Measurements from ENCODE around the gene RXFP3. TPM values are rescaled to one million over a fixed set of nuclear protein-coding genes. Genes with fewer than 3 reads are reported as not detected.

Gene RXFP3, protein sequence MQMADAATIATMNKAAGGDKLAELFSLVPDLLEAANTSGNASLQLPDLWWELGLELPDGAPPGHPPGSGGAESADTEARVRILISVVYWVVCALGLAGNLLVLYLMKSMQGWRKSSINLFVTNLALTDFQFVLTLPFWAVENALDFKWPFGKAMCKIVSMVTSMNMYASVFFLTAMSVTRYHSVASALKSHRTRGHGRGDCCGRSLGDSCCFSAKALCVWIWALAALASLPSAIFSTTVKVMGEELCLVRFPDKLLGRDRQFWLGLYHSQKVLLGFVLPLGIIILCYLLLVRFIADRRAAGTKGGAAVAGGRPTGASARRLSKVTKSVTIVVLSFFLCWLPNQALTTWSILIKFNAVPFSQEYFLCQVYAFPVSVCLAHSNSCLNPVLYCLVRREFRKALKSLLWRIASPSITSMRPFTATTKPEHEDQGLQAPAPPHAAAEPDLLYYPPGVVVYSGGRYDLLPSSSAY
- not detected for total RNA-seq

DNA sequence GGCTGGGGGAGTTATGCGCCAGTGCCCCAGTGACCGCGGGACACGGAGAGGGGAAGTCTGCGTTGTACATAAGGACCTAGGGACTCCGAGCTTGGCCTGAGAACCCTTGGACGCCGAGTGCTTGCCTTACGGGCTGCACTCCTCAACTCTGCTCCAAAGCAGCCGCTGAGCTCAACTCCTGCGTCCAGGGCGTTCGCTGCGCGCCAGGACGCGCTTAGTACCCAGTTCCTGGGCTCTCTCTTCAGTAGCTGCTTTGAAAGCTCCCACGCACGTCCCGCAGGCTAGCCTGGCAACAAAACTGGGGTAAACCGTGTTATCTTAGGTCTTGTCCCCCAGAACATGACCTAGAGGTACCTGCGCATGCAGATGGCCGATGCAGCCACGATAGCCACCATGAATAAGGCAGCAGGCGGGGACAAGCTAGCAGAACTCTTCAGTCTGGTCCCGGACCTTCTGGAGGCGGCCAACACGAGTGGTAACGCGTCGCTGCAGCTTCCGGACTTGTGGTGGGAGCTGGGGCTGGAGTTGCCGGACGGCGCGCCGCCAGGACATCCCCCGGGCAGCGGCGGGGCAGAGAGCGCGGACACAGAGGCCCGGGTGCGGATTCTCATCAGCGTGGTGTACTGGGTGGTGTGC is at the start of gene RXFP3:
Gene RXFP3 (plus strand): TSS at position 6 of the 636 bp plus-strand sequence. CDS start 355 bp downstream, at position 361.
- Histone ChIP-seq H3K36me3 (no peaks in the 10 kb centered on the region), H3K27me3 (no peaks in the 10 kb centered on the region), H3K9me3 (no peaks in the 10 kb centered on the region), H3K4me3 (peak within 1 kb of the TSS; percentile 3 to 5), H3K4me1 (no peaks in the 10 kb centered on the region), H3K27ac (no peak within 1 kb of the TSS)
- TF ChIP-seq POLR2AphosphoS5 (IDR thresholded peaks at IDR 0.05; ENCODE audit: insufficient read depth in 1 of 2, low read depth in 1 of 2) (no peak), POLR2A (IDR thresholded peaks at IDR 0.05) (no peak)
- TF ChIP-seq, protein P1, sequence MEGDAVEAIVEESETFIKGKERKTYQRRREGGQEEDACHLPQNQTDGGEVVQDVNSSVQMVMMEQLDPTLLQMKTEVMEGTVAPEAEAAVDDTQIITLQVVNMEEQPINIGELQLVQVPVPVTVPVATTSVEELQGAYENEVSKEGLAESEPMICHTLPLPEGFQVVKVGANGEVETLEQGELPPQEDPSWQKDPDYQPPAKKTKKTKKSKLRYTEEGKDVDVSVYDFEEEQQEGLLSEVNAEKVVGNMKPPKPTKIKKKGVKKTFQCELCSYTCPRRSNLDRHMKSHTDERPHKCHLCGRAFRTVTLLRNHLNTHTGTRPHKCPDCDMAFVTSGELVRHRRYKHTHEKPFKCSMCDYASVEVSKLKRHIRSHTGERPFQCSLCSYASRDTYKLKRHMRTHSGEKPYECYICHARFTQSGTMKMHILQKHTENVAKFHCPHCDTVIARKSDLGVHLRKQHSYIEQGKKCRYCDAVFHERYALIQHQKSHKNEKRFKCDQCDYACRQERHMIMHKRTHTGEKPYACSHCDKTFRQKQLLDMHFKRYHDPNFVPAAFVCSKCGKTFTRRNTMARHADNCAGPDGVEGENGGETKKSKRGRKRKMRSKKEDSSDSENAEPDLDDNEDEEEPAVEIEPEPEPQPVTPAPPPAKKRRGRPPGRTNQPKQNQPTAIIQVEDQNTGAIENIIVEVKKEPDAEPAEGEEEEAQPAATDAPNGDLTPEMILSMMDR (IDR thresholded peaks at IDR 0.05) = no peak
- intact Hi-C loops (cut with DNase I) = no loop called here
- no peak for DNase-seq (ENCODE audit: extremely low spot score in 2 of 2)

DNA sequence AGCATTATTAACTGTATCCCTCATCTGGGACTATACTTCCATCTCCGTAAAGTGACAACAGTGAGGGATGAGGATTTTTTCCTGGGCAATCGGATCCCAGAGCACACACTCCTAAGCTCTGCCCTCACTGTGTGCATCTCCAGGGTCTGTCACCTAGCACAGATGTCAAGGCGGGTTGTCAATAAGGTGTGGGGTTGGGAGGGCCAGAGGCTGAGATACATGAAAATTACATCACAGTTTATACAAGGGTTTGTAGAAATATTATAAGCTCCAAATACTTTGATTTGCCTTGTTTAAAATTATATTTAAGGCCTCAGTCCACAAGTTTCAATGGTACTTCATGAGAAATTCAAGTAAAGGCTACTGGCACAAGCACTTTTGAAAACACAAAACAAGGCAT is 48.9 kb upstream of the RXFP3 start:
- Histone ChIP-seq H3K36me3 (no peaks in the 10 kb centered on the region), H3K27me3 (no peaks in the 10 kb centered on the region), H3K4me3 (no peak overlapping the region), H3K4me1 (peaks cover 8% of the 10 kb centered on the region), H3K9me3 (no peaks in the 10 kb centered on the region), H3K27ac (no peak overlapping the region)
- TF ChIP-seq POLR2A (IDR thresholded peaks at IDR 0.05) (no peak), POLR2AphosphoS5 (IDR thresholded peaks at IDR 0.05; ENCODE audit: insufficient read depth in 1 of 2, low read depth in 1 of 2) (no peak)
- TF ChIP-seq, protein P1 (IDR thresholded peaks at IDR 0.05) = no peak
- DNase-seq (ENCODE audit: extremely low spot score in 2 of 2) = no peak
- intact Hi-C loops (cut with DNase I) = no loop called here

DNA sequence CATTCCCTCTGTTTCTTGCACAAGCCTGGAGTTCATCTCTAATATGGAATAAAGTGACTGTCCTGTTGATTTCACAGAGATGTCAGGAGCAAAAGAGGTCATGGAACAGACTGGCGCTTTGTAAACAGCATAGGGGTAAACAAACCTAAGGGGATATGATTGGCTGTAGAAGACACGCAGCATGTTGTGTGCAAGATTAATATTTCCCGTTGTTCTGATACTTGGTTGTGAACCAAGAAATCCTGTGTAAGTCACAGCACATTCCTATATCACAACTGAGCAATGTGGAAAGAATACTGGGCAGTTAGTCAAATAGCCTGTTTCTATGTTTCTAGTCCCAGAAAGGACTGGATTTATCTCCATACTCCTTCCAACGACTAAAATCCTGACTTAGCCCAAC is 47.6 kb upstream of the RXFP3 start:
- H3K4me1 ChIP-seq = peaks cover 8% of the 10 kb centered on the region
- no peaks in the 10 kb centered on the region for H3K9me3 ChIP-seq
- H3K27me3 ChIP-seq = no peaks in the 10 kb centered on the region
- no peak overlapping the region for H3K27ac ChIP-seq
- H3K36me3 ChIP-seq = no peaks in the 10 kb centered on the region
- no peak overlapping the region for H3K4me3 ChIP-seq
- no peak for DNase-seq (ENCODE audit: extremely low spot score in 2 of 2)
- intact Hi-C loops (cut with DNase I) = no loop called here
- TF ChIP-seq POLR2A (IDR thresholded peaks at IDR 0.05) = no peak
- TF ChIP-seq POLR2AphosphoS5 (IDR thresholded peaks at IDR 0.05; ENCODE audit: insufficient read depth in 1 of 2, low read depth in 1 of 2) = no peak
- TF ChIP-seq, protein P1 (IDR thresholded peaks at IDR 0.05) = no peak

DNA sequence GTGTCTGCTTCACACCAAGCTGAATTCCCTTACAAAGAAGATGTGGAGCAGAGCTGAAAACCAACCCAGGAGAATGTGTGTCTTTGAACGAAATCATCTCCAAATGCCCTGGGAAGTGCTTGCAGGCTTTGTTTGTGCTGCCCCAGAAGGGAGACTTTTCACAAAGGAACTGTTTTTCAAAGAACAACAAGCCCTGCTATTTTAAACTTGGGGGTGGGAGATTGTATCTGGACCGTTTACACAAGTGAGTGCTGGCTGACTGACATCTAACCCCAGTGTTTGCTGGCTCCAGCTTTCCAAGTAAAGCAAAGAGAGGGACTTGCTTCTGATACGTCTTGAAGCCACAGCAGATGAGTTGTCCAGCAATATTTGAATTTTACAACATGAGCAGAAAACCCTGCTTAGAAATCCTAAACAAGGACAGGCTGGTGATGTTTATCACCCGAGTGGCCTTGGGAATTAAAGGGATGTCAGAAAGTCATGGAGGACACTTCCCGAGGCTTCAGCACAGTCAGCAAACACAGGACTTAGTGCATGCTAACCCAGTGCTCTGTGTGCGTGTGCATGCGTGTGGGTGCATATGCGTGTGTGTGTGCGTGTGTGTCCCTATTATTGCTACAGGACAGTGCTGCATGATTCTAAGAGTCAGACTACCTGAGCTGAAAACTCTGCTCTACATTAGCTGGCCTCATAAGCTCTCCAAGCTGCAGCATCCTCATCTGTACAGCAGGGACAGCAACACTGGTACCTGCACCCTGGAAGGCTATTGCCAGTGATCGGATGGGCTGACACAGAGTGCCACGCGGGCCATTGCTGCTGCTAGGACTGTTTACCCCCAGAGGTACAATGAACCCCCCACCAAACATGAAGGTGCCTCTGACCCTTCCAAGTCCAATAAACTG is 45.8 kb upstream of the RXFP3 start:
- TF ChIP-seq POLR2A (IDR thresholded peaks at IDR 0.05) (no peak), POLR2AphosphoS5 (IDR thresholded peaks at IDR 0.05; ENCODE audit: insufficient read depth in 1 of 2, low read depth in 1 of 2) (no peak)
- TF ChIP-seq, protein P1 (IDR thresholded peaks at IDR 0.05) = no peak
- peak overlapping the region; percentile 39 to 47 for H3K4me3 ChIP-seq
- no peaks in the 10 kb centered on the region for H3K36me3 ChIP-seq
- H3K27ac ChIP-seq = no peak overlapping the region
- H3K4me1 ChIP-seq = peaks cover 8% of the 10 kb centered on the region
- intact Hi-C loops (cut with DNase I) = loop anchor here (5.0 kb wide), 1 partner anchor 33 kb away; no protein-coding TSS in a partner anchor
- H3K27me3 ChIP-seq = no peaks in the 10 kb centered on the region
- no peak for DNase-seq (ENCODE audit: extremely low spot score in 2 of 2)
- H3K9me3 ChIP-seq = no peaks in the 10 kb centered on the region
